Central memory CD8-positive, alpha-beta T cell (primary cell): ENCODE results near the gene ZNF319.

ENCODE experiments used
- ATAC-seq: fragments of 150-1000 bp; cut with Tn5 transposase; replicated peaks from 2 replicates; pipeline ENCODE4 v1.10.0; 2022; ENCODE audit warnings: mild to moderate bottlenecking, moderate FRiP score, moderate number of reproducible peaks; ENCODE audit not compliant: poor library complexity, severe bottlenecking; ENCODE audit errors: extremely low read depth
- DNase-seq, 2 donors: peaks; one replicate each; pipeline ENCODE4 v3.0.0; 2021; ENCODE audit warnings: low spot score in 2 of 2
- H3K27ac Mint-ChIP-seq: one replicate; pipeline ENCODE4 v1.8.0; 2022; ENCODE audit warnings: low read depth, mild to moderate bottlenecking, moderate library complexity, mixed read lengths
- H3K27me3 Mint-ChIP-seq: one replicate; pipeline ENCODE4 v1.8.0; 2022; ENCODE audit warnings: mixed read lengths
- H3K36me3 Mint-ChIP-seq: one replicate; pipeline ENCODE4 v1.8.0; 2022; ENCODE audit warnings: mild to moderate bottlenecking, moderate library complexity, mixed read lengths; ENCODE audit not compliant: insufficient read depth
- H3K4me1 Mint-ChIP-seq: one replicate; pipeline ENCODE4 v1.8.0; 2022; ENCODE audit warnings: mixed read lengths
- H3K4me3 Mint-ChIP-seq: one replicate; pipeline ENCODE4 v1.8.0; 2022; ENCODE audit warnings: mild to moderate bottlenecking, moderate library complexity, mixed read lengths
- H3K9me3 Mint-ChIP-seq: one replicate; pipeline ENCODE4 v1.8.0; 2022; ENCODE audit warnings: mixed read lengths

The ZNF319 gene

GRCh38 chr16:57946181-57946801 is 54.2 kb downstream of the ZNF319 start:
- Mint-ChIP-seq H3K27me3 (peaks cover 11% of the 10 kb centered on the region), H3K9me3 (no peaks in the 10 kb centered on the region), H3K4me1 (no peaks in the 10 kb centered on the region), H3K27ac (no peak overlapping the region), H3K4me3 (no peak overlapping the region), H3K36me3 (no peaks in the 10 kb centered on the region)
- DNase-seq, result no peak
- ATAC-seq, result no peak

GRCh38 chr16:57945740-57946138 is 54.7 kb downstream of the ZNF319 start:
- no peaks in the 10 kb centered on the region for H3K36me3 Mint-ChIP-seq
- H3K4me1 Mint-ChIP-seq, result no peaks in the 10 kb centered on the region
- ATAC-seq (no peak), DNase-seq (no peak)
- H3K9me3 Mint-ChIP-seq, result no peaks in the 10 kb centered on the region
- no peak overlapping the region for H3K27ac Mint-ChIP-seq
- no peak overlapping the region for H3K4me3 Mint-ChIP-seq
- peaks cover 11% of the 10 kb centered on the region for H3K27me3 Mint-ChIP-seq

GRCh38 chr16:57944970-57945739 is 55.3 kb downstream of the ZNF319 start:
- Mint-ChIP-seq H3K4me1 (no peaks in the 10 kb centered on the region), H3K27ac (no peak overlapping the region), H3K27me3 (peaks cover 9% of the 10 kb centered on the region), H3K9me3 (no peaks in the 10 kb centered on the region), H3K36me3 (no peaks in the 10 kb centered on the region), H3K4me3 (no peak overlapping the region)
- ATAC-seq, result no peak
- DNase-seq, result no peak
